Endothelial cell of umbilical vein (primary cell): ENCODE measurements around the gene KLRF2. TPM values are rescaled to one million over a fixed set of nuclear protein-coding genes. Genes with fewer than 3 reads are reported as not detected.

Experiments used
- BruUV-seq: library from RNA; stranded (reverse); fragments of 400-500 nt; replicated peaks from 2 replicates; lab custom pipeline; 2021; lab: Mats Ljungman, UMichigan
- CTCF ChIA-PET: fragments of 300-600, 350-600 bp; sonication (Branson Sonifier 250); formaldehyde crosslinking; loops from one replicate; lab custom pipeline; 2021; ENCODE audit warnings: antibody characterized with exemption, inconsistent platforms; lab: Charles Lee
- POLR2A ChIA-PET: fragments of 300-600, 350-600 bp; sonication (Branson Sonifier 250); formaldehyde crosslinking; loops from one replicate; lab custom pipeline; 2021; ENCODE audit warnings: antibody characterized with exemption, inconsistent platforms; lab: Charles Lee
- DNase-seq: peaks from one replicate; pipeline ENCODE4 v3.0.0-alpha.2; 2011; ENCODE audit warnings: low read depth, low spot score
- FAIRE-seq: peaks from 2 replicates; lab custom pipeline; 2011; peaks lifted over from hg19 to GRCh38; lab: Jason Lieb, UNC
- H2AFZ ChIP-seq: 2 replicates; pipeline ENCODE4 v1.6.0; 2012; ENCODE audit warnings: low read depth, low read length, control low read depth, inconsistent platforms
- H3K27ac ChIP-seq: 2 replicates; pipeline ENCODE4 v1.5.1; 2011; ENCODE audit warnings: low read depth, mild to moderate bottlenecking, control low read depth, low read length, moderate library complexity; ENCODE audit not compliant: insufficient read depth
- H3K27me3 ChIP-seq, 2 experiments: 2 replicates each; pipeline versions ENCODE4 v1.6.0 to v1.6.1; 2011; ENCODE audit warnings: low read length in 2 of 2, mixed read lengths in 1 of 2; ENCODE audit not compliant: control insufficient read depth in 2 of 2, insufficient read depth in 2 of 2
- H3K36me3 ChIP-seq, 2 experiments: 2 replicates in 1 of 2; 3 replicates in 1 of 2; pipeline ENCODE4 v1.5.1; 2011; ENCODE audit warnings: low read length in 2 of 2, mild to moderate bottlenecking in 1 of 2, moderate library complexity in 1 of 2; ENCODE audit not compliant: control insufficient read depth in 2 of 2, insufficient read depth in 2 of 2; ENCODE audit errors: extremely low read depth in 1 of 2
- H3K4me1 ChIP-seq: 3 replicates; pipeline ENCODE4 v1.5.1; 2011; ENCODE audit warnings: mild to moderate bottlenecking, low read length; ENCODE audit not compliant: control insufficient read depth, insufficient read depth; ENCODE audit errors: extremely low read depth
- H3K4me2 ChIP-seq: 2 replicates; pipeline ENCODE4 v1.6.1; 2011; ENCODE audit warnings: low read length, control low read depth, mixed read lengths; ENCODE audit not compliant: insufficient read depth
- H3K4me3 ChIP-seq, 3 experiments: fragments of 200-600 bp in 1 of 3; sonication (generic), shearing (Covaris generic) in 1 of 3; replicated peaks in 1 of 3; 2 replicates each; pipeline ENCODE4 v1.5.1; 2011 to 2016; ENCODE audit warnings: control low read depth in 3 of 3, low read length in 3 of 3, mild to moderate bottlenecking in 2 of 3, inconsistent platforms in 1 of 3, low read depth in 1 of 3, moderate library complexity in 1 of 3; ENCODE audit not compliant: insufficient read depth in 1 of 3
- H3K79me2 ChIP-seq: 2 replicates; pipeline ENCODE4 v1.6.0; 2012; ENCODE audit warnings: low read length, inconsistent platforms; ENCODE audit not compliant: control insufficient read depth, insufficient read depth
- H3K9ac ChIP-seq: replicated peaks from 2 replicates; pipeline ENCODE3; 2011; ENCODE audit warnings: low read length, control low read depth; ENCODE audit not compliant: insufficient read depth; ENCODE audit errors: extremely low read depth
- H3K9me1 ChIP-seq: replicated peaks from 3 replicates; pipeline ENCODE4 v1.6.0; 2011; ENCODE audit warnings: mild to moderate bottlenecking, low read length; ENCODE audit not compliant: control insufficient read depth, insufficient read depth; ENCODE audit errors: extremely low read depth
- H3K9me3 ChIP-seq: replicated peaks from 2 replicates; pipeline ENCODE4 v1.5.1; 2012; ENCODE audit warnings: low read length, inconsistent platforms; ENCODE audit not compliant: control insufficient read depth, insufficient read depth
- H4K20me1 ChIP-seq: replicated peaks from 2 replicates; pipeline ENCODE3; 2011; ENCODE audit warnings: mild to moderate bottlenecking, low read length; ENCODE audit not compliant: control insufficient read depth, insufficient read depth; ENCODE audit errors: extremely low read depth
- EZH2 ChIP-seq: IDR thresholded peaks from 2 replicates; pipeline ENCODE4 v1.6.1; 2012; ENCODE audit warnings: borderline replicate concordance, low read depth, mild to moderate bottlenecking, moderate library complexity, low read length, inconsistent platforms; ENCODE audit not compliant: severe bottlenecking
- FOS ChIP-seq: IDR thresholded peaks from 2 replicates; pipeline ENCODE4 v1.6.1; 2011; ENCODE audit warnings: mild to moderate bottlenecking, low read length, moderate library complexity, borderline replicate concordance; ENCODE audit not compliant: insufficient read depth
- GATA2 ChIP-seq: IDR thresholded peaks from 2 replicates; pipeline ENCODE4 v1.7.0; 2011; ENCODE audit warnings: low read depth, mild to moderate bottlenecking, moderate library complexity, mixed read lengths, low read length; ENCODE audit not compliant: insufficient read length, insufficient read depth
- JUN ChIP-seq: IDR thresholded peaks from 2 replicates; pipeline ENCODE4 v1.6.1; 2011; ENCODE audit warnings: borderline replicate concordance, low read depth; ENCODE audit not compliant: insufficient read length, insufficient read depth
- MYC ChIP-seq: IDR thresholded peaks from one replicate; pipeline ENCODE4 v1.6.1; 2011; ENCODE audit warnings: mild to moderate bottlenecking, low read depth, low read length
- POLR2A ChIP-seq: IDR thresholded peaks from 2 replicates; pipeline ENCODE4 v1.6.1; 2012; ENCODE audit warnings: low read depth, mild to moderate bottlenecking, control low read depth, low read length
- POLR2AphosphoS5 ChIP-seq: IDR thresholded peaks from 2 replicates; pipeline ENCODE4 v1.6.1; 2012; ENCODE audit warnings: low read depth, mild to moderate bottlenecking, control low read depth, low read length, moderate library complexity; ENCODE audit not compliant: insufficient read depth
- dilution Hi-C: fragments of 300-500 bp; cut with MboI; formaldehyde crosslinking; loops from one replicate; pipeline ENCODE4 v1.15.0; 2019; ENCODE audit warnings: low sequenced_read_pairs; ENCODE audit not compliant: extremely low pct_ligation_motif_present
- intact Hi-C: fragments of 100-400 bp; cut with micrococcal nuclease; formaldehyde crosslinking; loops from one replicate; pipeline ENCODE4 v1.10.0; 2022
- polyA plus RNA-seq, 4 experiments: library from polyadenylated mRNA; depleted of rRNA in 3 of 4; stranded (reverse) in 3 of 4; unstranded in 1 of 4; fragments of >200 nt; gene quantifications; 2 replicates each; pipeline versions ENCODE4 v1.2.1 to v1.2.3, GENCODE V29; 2011 to 2012; ENCODE audit warnings: missing spikeins in 1 of 4
- total RNA-seq: library from RNA; stranded (reverse); gene quantifications from 2 replicates; pipeline ENCODE4 v1.2.3, GENCODE V29; 2021
- TF ChIP-seq, protein P1 (sequence below), 2 donors: IDR thresholded peaks; 1 replicate in 1 of 2; 2 replicates in 1 of 2; pipeline ENCODE4 v1.5.1; 2011; ENCODE audit warnings: low read length in 2 of 2, mild to moderate bottlenecking in 2 of 2, moderate library complexity in 2 of 2, control low read depth in 1 of 2, inconsistent platforms in 1 of 2, low read depth in 1 of 2; ENCODE audit not compliant: insufficient read depth in 1 of 2; ENCODE audit errors: extremely low read depth in 1 of 2
- TF ChIP-seq, protein P2 (sequence below): IDR thresholded peaks from 2 replicates; pipeline ENCODE4 v1.6.1; 2011; ENCODE audit not compliant: insufficient read depth, insufficient read length

KLRF2 gene
- total and polyA plus RNA-seq, 2 donors (not counting 3 experiments of a cell fraction or from before 2014, with no cell fraction given): not detected

- no peak for FAIRE-seq
- H3K4me1 ChIP-seq: no peaks in the 10 kb centered on the region
- no peak overlapping the region for H3K4me2 ChIP-seq
- ChIA-PET POLR2A (no interaction called here), CTCF (interaction anchor here (0.9 to 3.6 kb wide), 2 partner anchors 13 to 158 kb away, joined by 3 to 20 read pairs; no protein-coding TSS in a partner anchor)
- peaks cover 3 to 8% of the 10 kb centered on the region in 2 experiments for H3K27me3 ChIP-seq
- H3K9ac ChIP-seq: no peak overlapping the region
- BruUV-seq: no TSS peak
- H3K9me1 ChIP-seq: no peaks in the 10 kb centered on the region
- no peak for DNase-seq
- no peak overlapping the region for H2AFZ ChIP-seq
- intact Hi-C loops: no loop called here
- TF ChIP-seq EZH2 (no peak), POLR2A (no peak), MYC (no peak), GATA2 (no peak), FOS (no peak), POLR2AphosphoS5 (no peak), JUN (no peak)
- TF ChIP-seq, protein P1, sequence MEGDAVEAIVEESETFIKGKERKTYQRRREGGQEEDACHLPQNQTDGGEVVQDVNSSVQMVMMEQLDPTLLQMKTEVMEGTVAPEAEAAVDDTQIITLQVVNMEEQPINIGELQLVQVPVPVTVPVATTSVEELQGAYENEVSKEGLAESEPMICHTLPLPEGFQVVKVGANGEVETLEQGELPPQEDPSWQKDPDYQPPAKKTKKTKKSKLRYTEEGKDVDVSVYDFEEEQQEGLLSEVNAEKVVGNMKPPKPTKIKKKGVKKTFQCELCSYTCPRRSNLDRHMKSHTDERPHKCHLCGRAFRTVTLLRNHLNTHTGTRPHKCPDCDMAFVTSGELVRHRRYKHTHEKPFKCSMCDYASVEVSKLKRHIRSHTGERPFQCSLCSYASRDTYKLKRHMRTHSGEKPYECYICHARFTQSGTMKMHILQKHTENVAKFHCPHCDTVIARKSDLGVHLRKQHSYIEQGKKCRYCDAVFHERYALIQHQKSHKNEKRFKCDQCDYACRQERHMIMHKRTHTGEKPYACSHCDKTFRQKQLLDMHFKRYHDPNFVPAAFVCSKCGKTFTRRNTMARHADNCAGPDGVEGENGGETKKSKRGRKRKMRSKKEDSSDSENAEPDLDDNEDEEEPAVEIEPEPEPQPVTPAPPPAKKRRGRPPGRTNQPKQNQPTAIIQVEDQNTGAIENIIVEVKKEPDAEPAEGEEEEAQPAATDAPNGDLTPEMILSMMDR (IDR thresholded peaks at IDR 0.05; ENCODE audit: extremely low read depth in 1 of 2, insufficient read depth in 1 of 2, low read depth in 1 of 2, low read length in 2 of 2): no peak
- TF ChIP-seq, protein P2, sequence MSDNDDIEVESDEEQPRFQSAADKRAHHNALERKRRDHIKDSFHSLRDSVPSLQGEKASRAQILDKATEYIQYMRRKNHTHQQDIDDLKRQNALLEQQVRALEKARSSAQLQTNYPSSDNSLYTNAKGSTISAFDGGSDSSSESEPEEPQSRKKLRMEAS: no peak
- H3K36me3 ChIP-seq: no peaks in the 10 kb centered on the region
- no peaks in the 10 kb centered on the region for H4K20me1 ChIP-seq
- H3K4me3 ChIP-seq: no peak overlapping the region
- no peaks in the 10 kb centered on the region for H3K9me3 ChIP-seq
- no peaks in the 10 kb centered on the region for H3K79me2 ChIP-seq
- H3K27ac ChIP-seq: no peak overlapping the region
- dilution Hi-C loops: no loop called here
Measured at GRCh38 chr12:9908350-9908749, 27.1 kb downstream of the KLRF2 start.
